ENCODE measurements around the gene KCNQ1.

GRCh38 chr11:2630679-2631078 lies 185.9 kb downstream of the KCNQ1 start:
- TF ChIP-seq EP300 (IDR thresholded peaks at IDR 0.05) (no peak), POLR2AphosphoS5 (IDR thresholded peaks at IDR 0.05) (no peak), POLR2A (IDR thresholded peaks at IDR 0.05) (no peak)

Data from sigmoid colon (tissue), 4 donors.